ENCODE results near the gene ISCU. TPM values are rescaled to one million over a fixed set of nuclear protein-coding genes. Genes with fewer than 3 reads are reported as not detected.

The ISCU gene
- total and polyA plus RNA-seq, 2 of the 8 experiments (the other 6 are each of a cell fraction or from before 2014, with no cell fraction given) = 72.1 to 78.1 TPM

- TF ChIP-seq CHD7 (IDR thresholded peaks at IDR 0.05; ENCODE audit: insufficient replicate concordance, low read length) (no peak), TEAD4 (IDR thresholded peaks at IDR 0.05; ENCODE audit: low read depth, low read length) (no peak)
Measured at GRCh38 chr12:108518101-108518715, 44.2 kb upstream of the ISCU start (continued).

Data from H1 (cell line).